HG03442 (cell line): ENCODE data around the gene KHDRBS1.
"Not testable (repeated sequence)": the region's sequence is repeated elsewhere in the genome, so short reads cannot be mapped to it uniquely, and the experiment has no call there.

Experiments used
- ATAC-seq: cut with Tn5 transposase; IDR thresholded peaks from one replicate; pipeline ENCODE4 v1.9.1; 2021; ENCODE audit warnings: mild to moderate bottlenecking, moderate library complexity; ENCODE audit not compliant: unreplicated experiment

KHDRBS1 gene

GRCh38 chr1:32012709-32013385, 821 bp upstream of the KHDRBS1 start:
- no peak for ATAC-seq

- no peak for ATAC-seq
Observed at GRCh38 chr1:32014199-32014947, 705 bp downstream of the KHDRBS1 start.

- ATAC-seq = no peak
Observed at GRCh38 chr1:32014948-32015273, 1.2 kb downstream of the KHDRBS1 start.

- no peak for ATAC-seq
Observed at GRCh38 chr1:32020339-32020738, 6.7 kb downstream of the KHDRBS1 start.

- ATAC-seq = not testable (repeated sequence)
Observed at GRCh38 chr1:32021574-32022018, 7.9 kb downstream of the KHDRBS1 start.

- no peak for ATAC-seq
Observed at GRCh38 chr1:32023351-32023750, 9.7 kb downstream of the KHDRBS1 start.

- ATAC-seq = no peak
Observed at GRCh38 chr1:32025515-32025914, 11.8 kb downstream of the KHDRBS1 start.

GRCh38 chr1:32028746-32029145, 15.1 kb downstream of the KHDRBS1 start:
- no peak for ATAC-seq

- no peak for ATAC-seq
Observed at GRCh38 chr1:32031578-32032274, 18.1 kb downstream of the KHDRBS1 start.

- ATAC-seq = no peak
Observed at GRCh38 chr1:32032275-32032615, 18.6 kb downstream of the KHDRBS1 start.

GRCh38 chr1:32035119-32035518, 21.5 kb downstream of the KHDRBS1 start:
- ATAC-seq = no peak

GRCh38 chr1:32040711-32041110, 27.0 kb downstream of the KHDRBS1 start:
- ATAC-seq = no peak

- no peak for ATAC-seq
Observed at GRCh38 chr1:32042330-32042729, 28.7 kb downstream of the KHDRBS1 start.

GRCh38 chr1:32044234-32044633, 30.6 kb downstream of the KHDRBS1 start:
- no peak for ATAC-seq

- ATAC-seq = no peak
Observed at GRCh38 chr1:32045772-32046171, 32.1 kb downstream of the KHDRBS1 start.

- ATAC-seq = no peak
Observed at GRCh38 chr1:32047701-32048100, 34.0 kb downstream of the KHDRBS1 start.

GRCh38 chr1:32048440-32048839, 34.8 kb downstream of the KHDRBS1 start:
- no peak for ATAC-seq

- ATAC-seq = no peak
Observed at GRCh38 chr1:32051706-32052105, 38.0 kb downstream of the KHDRBS1 start.

GRCh38 chr1:32052887-32053286, 39.2 kb downstream of the KHDRBS1 start:
- ATAC-seq = no peak

- ATAC-seq = no peak
Observed at GRCh38 chr1:32055416-32055815, 41.7 kb downstream of the KHDRBS1 start.

GRCh38 chr1:32056598-32056997, 42.9 kb downstream of the KHDRBS1 start:
- ATAC-seq = no peak

GRCh38 chr1:32060914-32061313, 47.2 kb downstream of the KHDRBS1 start:
- ATAC-seq = no peak
